Measurements from ENCODE around the gene GAS2. TPM values are rescaled to one million over a fixed set of nuclear protein-coding genes. Genes with fewer than 3 reads are reported as not detected.

GAS2 gene
- total RNA-seq, 4 donors from 2014 or later: 0.54 to 2.1 (median 1.2) TPM

GRCh38 chr11:22725079-22725478, 58.7 kb downstream of the GAS2 start:
- TF ChIP-seq POLR2A (IDR thresholded peaks at IDR 0.05) (no peak), CTCF (IDR thresholded peaks at IDR 0.05) (no peak)
- WGBS, 2 donors: 51 to 53% methylated on average over 3 of the region's 3 CpGs
- intact Hi-C loops (cut with DNase I; ENCODE audit: low total_unique reads): no loop called here
- H3K4me3 ChIP-seq (ENCODE audit: low read depth, poor library complexity, severe bottlenecking): no peak overlapping the region
- DNase-seq (ENCODE audit: low spot score in 2 of 2): no peak

- WGBS, 2 donors: 60 to 66% methylated on average over 3 of the region's 3 CpGs
- DNase-seq (ENCODE audit: low spot score in 2 of 2): no peak
- intact Hi-C loops (cut with DNase I; ENCODE audit: low total_unique reads): no loop called here
- no peak overlapping the region for H3K4me3 ChIP-seq (ENCODE audit: low read depth, poor library complexity, severe bottlenecking)
- no peak for TF ChIP-seq POLR2A (IDR thresholded peaks at IDR 0.05)
- TF ChIP-seq CTCF (IDR thresholded peaks at IDR 0.05): no peak
Observed at GRCh38 chr11:22728600-22729389, 62.4 kb downstream of the GAS2 start.

GRCh38 chr11:22730319-22730718, 63.9 kb downstream of the GAS2 start:
- DNase-seq (ENCODE audit: low spot score in 2 of 2): no peak
- TF ChIP-seq POLR2A (IDR thresholded peaks at IDR 0.05): no peak
- no peak for TF ChIP-seq CTCF (IDR thresholded peaks at IDR 0.05)
- H3K4me3 ChIP-seq (ENCODE audit: low read depth, poor library complexity, severe bottlenecking): no peak overlapping the region
- WGBS, 2 donors: 2 to 24% methylated on average over 1 of the region's 1 CpG
- intact Hi-C loops (cut with DNase I; ENCODE audit: low total_unique reads): no loop called here

GRCh38 chr11:22732588-22732987, 66.2 kb downstream of the GAS2 start:
- intact Hi-C loops (cut with DNase I; ENCODE audit: low total_unique reads): no loop called here
- no peak overlapping the region for H3K4me3 ChIP-seq (ENCODE audit: low read depth, poor library complexity, severe bottlenecking)
- TF ChIP-seq CTCF (IDR thresholded peaks at IDR 0.05) (no peak), POLR2A (IDR thresholded peaks at IDR 0.05) (no peak)
- no peak for DNase-seq (ENCODE audit: low spot score in 2 of 2)
- 49 to 92% methylated on average over 2 of the region's 2 CpGs for WGBS, 2 donors

GRCh38 chr11:22733475-22734248, 67.3 kb downstream of the GAS2 start:
- WGBS, 2 donors: 60 to 63% methylated on average over 1 of the region's 1 CpG
- intact Hi-C loops (cut with DNase I; ENCODE audit: low total_unique reads): no loop called here
- H3K4me3 ChIP-seq (ENCODE audit: low read depth, poor library complexity, severe bottlenecking): no peak overlapping the region
- TF ChIP-seq POLR2A (IDR thresholded peaks at IDR 0.05): no peak
- TF ChIP-seq CTCF (IDR thresholded peaks at IDR 0.05): no peak
- DNase-seq (ENCODE audit: low spot score in 2 of 2): no peak
